Thyroid gland (tissue), 4 donors: ENCODE results near the gene SCYGR6.

ENCODE experiments used
- POLR2A ChIP-seq, 2 donors: fragments of 450-650 bp; IDR thresholded peaks; one replicate each; pipeline ENCODE4 v1.6.1; 2017; ENCODE audit warnings: antibody characterized with exemption in 2 of 2, mild to moderate bottlenecking in 2 of 2, moderate library complexity in 1 of 2
- TF ChIP-seq, protein P1 (sequence below), 6 experiments: fragments of 200-600 bp in 3 of 6; fragments of 450-650 bp in 3 of 6; sonication (generic) in 3 of 6; IDR thresholded peaks; one replicate each; pipeline ENCODE4 v1.5.1; 2016 to 2019; ENCODE audit warnings: antibody characterized with exemption in 6 of 6, mild to moderate bottlenecking in 2 of 6, inconsistent platforms in 1 of 6, moderate library complexity in 1 of 6

DNA sequence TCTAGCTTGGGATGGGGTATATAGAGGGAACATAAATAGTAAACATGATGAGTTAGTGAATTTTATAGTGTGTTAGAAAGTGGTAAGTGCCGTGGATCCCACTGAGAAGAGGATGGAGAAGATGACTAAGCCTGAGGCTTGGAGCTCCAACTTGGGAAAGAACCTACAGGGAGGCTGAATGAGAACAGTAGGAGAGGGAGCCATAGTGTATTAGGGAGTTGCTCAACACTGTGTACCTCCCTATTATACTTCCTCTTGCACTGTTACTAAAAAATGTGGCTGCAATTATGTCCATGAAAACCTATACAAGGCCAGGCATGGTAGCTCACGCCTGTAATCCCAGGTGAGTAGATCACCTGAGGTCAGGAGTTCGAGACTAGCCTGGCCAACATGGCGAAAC lies 3.9 kb downstream of the SCYGR6 start:
- TF ChIP-seq, protein P1, sequence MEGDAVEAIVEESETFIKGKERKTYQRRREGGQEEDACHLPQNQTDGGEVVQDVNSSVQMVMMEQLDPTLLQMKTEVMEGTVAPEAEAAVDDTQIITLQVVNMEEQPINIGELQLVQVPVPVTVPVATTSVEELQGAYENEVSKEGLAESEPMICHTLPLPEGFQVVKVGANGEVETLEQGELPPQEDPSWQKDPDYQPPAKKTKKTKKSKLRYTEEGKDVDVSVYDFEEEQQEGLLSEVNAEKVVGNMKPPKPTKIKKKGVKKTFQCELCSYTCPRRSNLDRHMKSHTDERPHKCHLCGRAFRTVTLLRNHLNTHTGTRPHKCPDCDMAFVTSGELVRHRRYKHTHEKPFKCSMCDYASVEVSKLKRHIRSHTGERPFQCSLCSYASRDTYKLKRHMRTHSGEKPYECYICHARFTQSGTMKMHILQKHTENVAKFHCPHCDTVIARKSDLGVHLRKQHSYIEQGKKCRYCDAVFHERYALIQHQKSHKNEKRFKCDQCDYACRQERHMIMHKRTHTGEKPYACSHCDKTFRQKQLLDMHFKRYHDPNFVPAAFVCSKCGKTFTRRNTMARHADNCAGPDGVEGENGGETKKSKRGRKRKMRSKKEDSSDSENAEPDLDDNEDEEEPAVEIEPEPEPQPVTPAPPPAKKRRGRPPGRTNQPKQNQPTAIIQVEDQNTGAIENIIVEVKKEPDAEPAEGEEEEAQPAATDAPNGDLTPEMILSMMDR (IDR thresholded peaks at IDR 0.05), result no peak
- TF ChIP-seq POLR2A (IDR thresholded peaks at IDR 0.05), result no peak
